H9 (cell line): Measurements from ENCODE around the gene KAZN. TPM values are rescaled to one million over a fixed set of nuclear protein-coding genes. Genes with fewer than 3 reads are reported as not detected.

ENCODE experiments used
- DNase-seq: peaks from one replicate; pipeline ENCODE4 v3.0.0-alpha.2; 2017
- H2AFZ ChIP-seq: one replicate; pipeline ENCODE4 v1.6.1; 2013; ENCODE audit warnings: mild to moderate bottlenecking, low read length, control low read depth, moderate library complexity
- H2AK5ac ChIP-seq: 2 replicates; pipeline ENCODE4 v1.6.1; 2013; ENCODE audit warnings: low read length, control low read depth, mixed read lengths; ENCODE audit not compliant: insufficient read length
- H2BK120ac ChIP-seq: one replicate; pipeline ENCODE4 v1.6.1; 2013; ENCODE audit warnings: low read depth, mild to moderate bottlenecking, low read length, control low read depth, inconsistent platforms; ENCODE audit not compliant: poor library complexity, severe bottlenecking
- H2BK12ac ChIP-seq: 2 replicates; pipeline ENCODE4 v1.6.1; 2013; ENCODE audit warnings: low read length, control low read depth, mixed read lengths, low read depth; ENCODE audit not compliant: insufficient read length
- H2BK15ac ChIP-seq: 2 replicates; pipeline ENCODE4 v1.6.1; 2013; ENCODE audit warnings: low read depth, low read length, control low read depth
- H2BK20ac ChIP-seq: one replicate; pipeline ENCODE4 v1.6.1; 2013; ENCODE audit warnings: low read depth, mild to moderate bottlenecking, low read length, control low read depth, inconsistent platforms; ENCODE audit not compliant: poor library complexity, severe bottlenecking
- H2BK5ac ChIP-seq: 2 replicates; pipeline ENCODE4 v1.6.1; 2013; ENCODE audit warnings: low read length, control low read depth, mixed read lengths; ENCODE audit not compliant: insufficient read length
- H3K14ac ChIP-seq: 2 replicates; pipeline ENCODE4 v1.6.1; 2013; ENCODE audit warnings: low read length, control low read depth; ENCODE audit not compliant: insufficient read depth
- H3K18ac ChIP-seq: 2 replicates; pipeline ENCODE4 v1.6.1; 2013; ENCODE audit warnings: low read depth, mild to moderate bottlenecking, mixed read lengths, low read length, control low read depth; ENCODE audit not compliant: insufficient read length
- H3K23ac ChIP-seq: 2 replicates; pipeline ENCODE4 v1.6.1; 2013; ENCODE audit warnings: low read length, control low read depth, mixed read lengths, low read depth; ENCODE audit not compliant: insufficient read length
- H3K23me2 ChIP-seq: 2 replicates; pipeline ENCODE4 v1.6.1; 2013; ENCODE audit warnings: low read depth, mild to moderate bottlenecking, mixed read lengths, low read length, control low read depth; ENCODE audit not compliant: insufficient read length, poor library complexity, severe bottlenecking
- H3K27ac ChIP-seq: 2 replicates; pipeline ENCODE4 v1.5.1; 2013; ENCODE audit warnings: low read length, control low read depth, mixed read lengths, low read depth; ENCODE audit not compliant: insufficient read length
- H3K27me3 ChIP-seq: 2 replicates; pipeline ENCODE4 v1.6.1; 2013; ENCODE audit warnings: low read length, control low read depth, inconsistent platforms; ENCODE audit not compliant: insufficient read depth
- H3K4ac ChIP-seq: 2 replicates; pipeline ENCODE4 v1.6.1; 2013; ENCODE audit warnings: low read depth, mild to moderate bottlenecking, control low read depth, inconsistent platforms, low read length, moderate library complexity
- H3K4me1 ChIP-seq: 2 replicates; pipeline ENCODE4 v1.6.1; 2013; ENCODE audit warnings: low read length, control low read depth, inconsistent platforms; ENCODE audit not compliant: insufficient read depth
- H3K4me2 ChIP-seq: 2 replicates; pipeline ENCODE4 v1.6.1; 2013; ENCODE audit warnings: low read length, control low read depth, mixed read lengths; ENCODE audit not compliant: insufficient read length, insufficient read depth
- H3K56ac ChIP-seq: 2 replicates; pipeline ENCODE4 v1.6.1; 2013; ENCODE audit warnings: low read depth, mild to moderate bottlenecking, mixed read lengths, low read length, control low read depth; ENCODE audit not compliant: insufficient read length
- H3K79me1 ChIP-seq: 2 replicates; pipeline ENCODE4 v1.6.1; 2013; ENCODE audit warnings: low read depth, mild to moderate bottlenecking, moderate library complexity, low read length, control low read depth, inconsistent platforms; ENCODE audit not compliant: insufficient read depth, poor library complexity, severe bottlenecking
- H3K79me2 ChIP-seq: 2 replicates; pipeline ENCODE4 v1.6.1; 2013; ENCODE audit warnings: low read length, control low read depth, inconsistent platforms; ENCODE audit not compliant: insufficient read depth
- H3K9ac ChIP-seq: 2 replicates; pipeline ENCODE4 v1.6.1; 2013; ENCODE audit warnings: low read length, control low read depth, mixed read lengths; ENCODE audit not compliant: insufficient read length; ENCODE audit errors: extremely low read depth
- H3K9me3 ChIP-seq: one replicate; pipeline ENCODE4 v1.6.1; 2013; ENCODE audit warnings: low read depth, low read length, inconsistent platforms; ENCODE audit not compliant: control insufficient read depth
- H3T11ph ChIP-seq: one replicate; pipeline ENCODE4 v1.6.1; 2013; ENCODE audit warnings: mild to moderate bottlenecking, low read length, control low read depth, inconsistent platforms
- H4K20me1 ChIP-seq: one replicate; pipeline ENCODE4 v1.6.1; 2013; ENCODE audit not compliant: control insufficient read depth, insufficient read length, insufficient read depth
- H4K5ac ChIP-seq: 2 replicates; pipeline ENCODE4 v1.6.1; 2013; ENCODE audit warnings: low read depth, mild to moderate bottlenecking, mixed read lengths, low read length, control low read depth; ENCODE audit not compliant: insufficient read length
- H4K8ac ChIP-seq: replicated peaks from 2 replicates; pipeline ENCODE4 v1.6.1; 2013; ENCODE audit warnings: low read length, control low read depth, mixed read lengths, low read depth; ENCODE audit not compliant: insufficient read length
- H4K91ac ChIP-seq: 2 replicates; pipeline ENCODE4 v1.6.1; 2013; ENCODE audit warnings: low read depth, mild to moderate bottlenecking, moderate library complexity, mixed read lengths, low read length, control low read depth; ENCODE audit not compliant: insufficient read length
- H3K27ac Mint-ChIP-seq, 3 experiments: 2 replicates in 2 of 3; 3 replicates in 1 of 3; pipeline ENCODE4 v1.8.0; 2020 to 2021; ENCODE audit warnings: mixed read lengths in 3 of 3, mild to moderate bottlenecking in 1 of 3, moderate library complexity in 1 of 3
- H3K27me3 Mint-ChIP-seq: 2 replicates; pipeline ENCODE4 v1.8.0; 2021; ENCODE audit warnings: low read depth, mild to moderate bottlenecking, moderate library complexity, mixed read lengths
- H3K36me3 Mint-ChIP-seq, 3 experiments: 2 replicates in 2 of 3; 3 replicates in 1 of 3; pipeline ENCODE4 v1.8.0; 2020 to 2021; ENCODE audit warnings: low read depth in 3 of 3, mixed read lengths in 3 of 3; ENCODE audit not compliant: insufficient read depth in 1 of 3
- H3K4me1 Mint-ChIP-seq, 2 experiments: 2 replicates each; pipeline ENCODE4 v1.8.0; 2020; ENCODE audit warnings: mixed read lengths in 2 of 2
- H3K4me3 Mint-ChIP-seq, 2 experiments: 2 replicates in 1 of 2; 3 replicates in 1 of 2; pipeline ENCODE4 v1.8.0; 2020 to 2021; ENCODE audit warnings: mild to moderate bottlenecking in 2 of 2, mixed read lengths in 2 of 2, moderate library complexity in 1 of 2
- H3K9me3 Mint-ChIP-seq, 2 experiments: 2 replicates in 1 of 2; 3 replicates in 1 of 2; pipeline ENCODE4 v1.8.0; 2020; ENCODE audit warnings: mild to moderate bottlenecking in 2 of 2, mixed read lengths in 2 of 2, moderate library complexity in 1 of 2
- CTCF ChIP-seq: fragments of 200-600 bp; sonication (generic); conservative IDR thresholded peaks from 3 replicates; pipeline ENCODE4 v1.8.0; 2021; ENCODE audit warnings: antibody characterized with exemption, mild to moderate bottlenecking
- WGBS: extraction: QIAGEN DNeasy Blood & Tissue Kit; methylation state at CpG from one replicate; pipeline ENCODE4 v1.1.7; 2013; ENCODE audit warnings: missing lambda C conversion rate, low lambda C conversion rate, mixed read lengths; ENCODE audit not compliant: insufficient read length; ENCODE audit errors: extremely low coverage; 5-methylcytosine and 5-hydroxymethylcytosine counted together
- total RNA-seq: library from RNA; stranded (reverse); gene quantifications from 2 replicates; pipeline ENCODE4 v1.2.1, GENCODE V29; 2021

KAZN gene
- total RNA-seq, 1 experiment from 2014 or later: 7.6 TPM

GRCh38 chr1:15151377-15151806, 552.9 kb downstream of the KAZN start:
- Mint-ChIP-seq H3K4me3 (no peak overlapping the region), H3K36me3 (peaks cover 0 to 4% (median 3%) of the 10 kb centered on the region in 3 experiments; a peak in 2 of 7 replicates), H3K27me3 (peaks cover 62% of the 10 kb centered on the region), H3K4me1 (peaks cover 23 to 26% of the 10 kb centered on the region in 2 experiments), H3K27ac (no peak overlapping the region; a peak in 1 of 7 replicates), H3K9me3 (peaks cover 0 to 5% of the 10 kb centered on the region in 2 experiments; a peak in 2 of 5 replicates)
- H3K79me1 ChIP-seq: no peaks in the 10 kb centered on the region
- H2AFZ ChIP-seq: no peak overlapping the region
- H3K23ac ChIP-seq: no peak overlapping the region
- no peak overlapping the region for H4K91ac ChIP-seq
- no peak overlapping the region for H2BK20ac ChIP-seq
- no peak overlapping the region for H3K27ac ChIP-seq
- no peak overlapping the region for H4K8ac ChIP-seq
- H3K14ac ChIP-seq: no peak overlapping the region
- no CpG with 5 or more reads among the region's 5 CpGs for WGBS
- H3K79me2 ChIP-seq: no peaks in the 10 kb centered on the region
- no peak overlapping the region for H3K56ac ChIP-seq
- no peak overlapping the region for H3K18ac ChIP-seq
- no peak overlapping the region for H3K4ac ChIP-seq
- no peak overlapping the region for H3T11ph ChIP-seq
- H3K9me3 ChIP-seq: no peaks in the 10 kb centered on the region
- no peak overlapping the region for H2BK120ac ChIP-seq
- H4K20me1 ChIP-seq: no peaks in the 10 kb centered on the region
- peaks cover 21% of the 10 kb centered on the region for H3K23me2 ChIP-seq
- H2BK12ac ChIP-seq: no peak overlapping the region
- H3K4me2 ChIP-seq: no peak overlapping the region
- TF ChIP-seq CTCF: no peak
- H2BK5ac ChIP-seq: no peak overlapping the region
- no peak for DNase-seq
- no peak overlapping the region for H4K5ac ChIP-seq
- no peaks in the 10 kb centered on the region for H3K4me1 ChIP-seq
- H2AK5ac ChIP-seq: no peak overlapping the region
- no peak overlapping the region for H3K9ac ChIP-seq
- H3K27me3 ChIP-seq: no peaks in the 10 kb centered on the region; the same call in 1 of the 2 replicates
- no peak overlapping the region for H2BK15ac ChIP-seq
